ENCODE results near the gene CMBL. TPM values are rescaled to one million over a fixed set of nuclear protein-coding genes. Genes with fewer than 3 reads are reported as not detected.

Gene CMBL
- total RNA-seq, 4 donors from 2014 or later = 10.3 to 32.0 (median 23.4) TPM

DNA sequence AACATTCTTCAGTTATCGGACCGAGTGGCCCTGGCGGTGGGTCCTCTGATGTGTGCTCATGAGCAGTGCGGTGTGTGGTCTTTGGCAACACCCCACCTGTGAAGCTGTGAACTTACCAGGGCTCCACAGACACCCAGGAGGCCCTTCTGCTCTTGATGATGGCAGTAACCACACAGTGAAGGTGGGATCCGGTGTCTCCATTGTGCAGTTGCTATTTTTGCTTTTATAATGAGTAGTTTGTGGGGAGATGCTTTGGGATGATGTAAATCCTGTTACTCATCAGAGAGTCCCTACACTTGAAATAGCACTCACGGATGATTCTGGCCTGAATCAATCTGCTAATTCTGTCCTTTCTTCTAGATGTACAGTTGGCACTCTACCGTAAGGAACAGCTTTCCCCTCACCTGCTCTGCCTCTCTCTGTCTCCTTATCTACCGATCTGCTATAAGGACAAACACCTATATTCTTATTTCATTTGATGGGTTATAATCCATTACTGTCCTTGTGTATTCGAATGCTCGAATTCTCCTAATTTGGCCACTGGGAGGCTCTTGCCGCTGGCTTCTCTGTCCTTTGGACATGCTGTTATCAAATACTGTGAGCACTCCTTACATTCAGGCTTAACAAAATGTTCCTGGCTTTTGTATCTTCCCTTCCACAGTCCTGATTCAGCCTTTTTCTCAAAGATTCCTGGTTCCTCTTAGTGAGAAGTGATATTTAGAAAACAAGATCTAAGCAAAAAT, 78.2 kb downstream of the CMBL start:
- 89 to 92% methylated on average over 11 of the region's 11 CpGs for WGBS, 2 donors
- no peaks in the 10 kb centered on the region for H3K4me1 ChIP-seq
- H3K36me3 ChIP-seq = no peaks in the 10 kb centered on the region
- H3K27ac ChIP-seq = no peak overlapping the region
- intact Hi-C loops (cut with DNase I) = no loop called here
- DNase-seq = no peak
- no peaks in the 10 kb centered on the region for H3K27me3 ChIP-seq
- no peaks in the 10 kb centered on the region for H3K9me3 ChIP-seq
- TF ChIP-seq, protein P1, sequence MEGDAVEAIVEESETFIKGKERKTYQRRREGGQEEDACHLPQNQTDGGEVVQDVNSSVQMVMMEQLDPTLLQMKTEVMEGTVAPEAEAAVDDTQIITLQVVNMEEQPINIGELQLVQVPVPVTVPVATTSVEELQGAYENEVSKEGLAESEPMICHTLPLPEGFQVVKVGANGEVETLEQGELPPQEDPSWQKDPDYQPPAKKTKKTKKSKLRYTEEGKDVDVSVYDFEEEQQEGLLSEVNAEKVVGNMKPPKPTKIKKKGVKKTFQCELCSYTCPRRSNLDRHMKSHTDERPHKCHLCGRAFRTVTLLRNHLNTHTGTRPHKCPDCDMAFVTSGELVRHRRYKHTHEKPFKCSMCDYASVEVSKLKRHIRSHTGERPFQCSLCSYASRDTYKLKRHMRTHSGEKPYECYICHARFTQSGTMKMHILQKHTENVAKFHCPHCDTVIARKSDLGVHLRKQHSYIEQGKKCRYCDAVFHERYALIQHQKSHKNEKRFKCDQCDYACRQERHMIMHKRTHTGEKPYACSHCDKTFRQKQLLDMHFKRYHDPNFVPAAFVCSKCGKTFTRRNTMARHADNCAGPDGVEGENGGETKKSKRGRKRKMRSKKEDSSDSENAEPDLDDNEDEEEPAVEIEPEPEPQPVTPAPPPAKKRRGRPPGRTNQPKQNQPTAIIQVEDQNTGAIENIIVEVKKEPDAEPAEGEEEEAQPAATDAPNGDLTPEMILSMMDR (IDR thresholded peaks at IDR 0.05) = no peak
- TF ChIP-seq POLR2A (IDR thresholded peaks at IDR 0.05) = no peak
- H3K4me3 ChIP-seq (replicated peaks in 1 of 3) = no peak overlapping the region

DNA sequence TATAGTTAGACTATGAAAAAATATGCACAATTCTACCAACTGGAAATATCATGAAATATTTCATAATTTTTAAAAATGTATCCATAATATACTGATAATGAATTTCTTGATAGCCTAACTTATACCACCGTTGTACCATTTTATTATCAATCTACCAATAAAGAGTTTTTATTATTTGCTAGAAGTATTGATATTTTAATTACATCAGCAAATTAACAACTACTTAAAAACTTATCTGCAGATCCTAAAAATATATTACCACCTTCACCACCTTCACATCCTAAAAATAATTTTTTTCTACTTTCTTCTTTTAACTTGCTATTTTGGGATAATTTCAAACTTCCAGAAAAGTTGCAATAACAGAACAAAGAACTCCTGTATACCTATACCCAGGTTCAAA, 79.4 kb downstream of the CMBL start:
- intact Hi-C loops (cut with DNase I) = no loop called here
- 95 to 97% methylated on average over 1 of the region's 1 CpG for WGBS, 2 donors
- peaks cover 3 to 7% of the 10 kb centered on the region in 2 donors for H3K4me1 ChIP-seq

More for the DNA sequence above, 79.4 kb downstream of the CMBL start:
- H3K4me3 ChIP-seq (replicated peaks in 1 of 3) = no peak overlapping the region
- H3K27me3 ChIP-seq = no peaks in the 10 kb centered on the region
- no peaks in the 10 kb centered on the region for H3K9me3 ChIP-seq
- H3K27ac ChIP-seq = no peak overlapping the region
- DNase-seq = no peak
- H3K36me3 ChIP-seq = no peaks in the 10 kb centered on the region
- TF ChIP-seq POLR2A (IDR thresholded peaks at IDR 0.05) = no peak
- TF ChIP-seq, protein P1 (IDR thresholded peaks at IDR 0.05) = no peak

Small RNAs within 50 kb of the gene (small RNA-seq; reads per million reads assigned to genes)
- gene RF00019 = not detected

Other genes starting within 250 kb of the CMBL start
- 10 to 100 TPM; 41.0 to 54.1 (median 49.6) TPM for gene ATPSCKMT, start 58.0 kb downstream of the CMBL start, total RNA-seq
- 100 to 1,000 TPM; 104 to 201 (median 163) TPM for gene CCT5, start 57.6 kb downstream of the CMBL start, total RNA-seq
- 100 to 1,000 TPM; 105 to 296 (median 213) TPM for gene MARCHF6, start 45.8 kb upstream of the CMBL start, total RNA-seq
- gene ROPN1L, start 134.0 kb upstream of the CMBL start, total RNA-seq = 1 to 10 TPM in 3 of 4 donors, not detected in 1; 2.0 to 3.0 (median 2.1) TPM

Data from thyroid gland (tissue), 4 donors.